SK-N-SH (cell line): ENCODE results near the gene COL23A1.

Experiments
- CHD2 ChIP-seq: fragments of 150-350 bp; IDR thresholded peaks from 2 replicates; pipeline ENCODE4 v1.6.1; 2018; ENCODE audit warnings: low read length; ENCODE audit not compliant: partially characterized antibody
- CTCF ChIP-seq: fragments of 200-600 bp; sonication (generic); IDR thresholded peaks from 2 replicates; pipeline ENCODE4 v1.6.1; 2017; ENCODE audit warnings: antibody characterized with exemption, mild to moderate bottlenecking, moderate library complexity
- EP300 ChIP-seq, 2 experiments: IDR thresholded peaks; 2 replicates each; pipeline versions ENCODE4 v1.4.0 to v1.6.1; 2012; ENCODE audit warnings: borderline replicate concordance in 1 of 2, low read depth in 1 of 2, low read length in 1 of 2
- GABPA ChIP-seq: IDR thresholded peaks from 2 replicates; pipeline ENCODE4 v1.4.0; 2012; ENCODE audit warnings: low read depth, mild to moderate bottlenecking
- MAX ChIP-seq: IDR thresholded peaks from 2 replicates; pipeline ENCODE4 v1.4.0; 2012; ENCODE audit warnings: low read depth
- NRF1 ChIP-seq: IDR thresholded peaks from 2 replicates; pipeline ENCODE4 v1.6.1; 2012; ENCODE audit warnings: low read depth, mild to moderate bottlenecking, low read length
- REST ChIP-seq: IDR thresholded peaks from 2 replicates; pipeline ENCODE4 v1.6.1; 2012; ENCODE audit warnings: mild to moderate bottlenecking, low read depth, low read length, moderate library complexity
- SIN3A ChIP-seq: IDR thresholded peaks from 2 replicates; pipeline ENCODE4 v1.6.1; 2012; ENCODE audit warnings: low read depth, mild to moderate bottlenecking, low read length, moderate library complexity, borderline replicate concordance
- TAF1 ChIP-seq: IDR thresholded peaks from 2 replicates; pipeline ENCODE4 v1.6.1; 2012; ENCODE audit warnings: low read depth, mild to moderate bottlenecking, low read length, moderate library complexity, borderline replicate concordance

DNA sequence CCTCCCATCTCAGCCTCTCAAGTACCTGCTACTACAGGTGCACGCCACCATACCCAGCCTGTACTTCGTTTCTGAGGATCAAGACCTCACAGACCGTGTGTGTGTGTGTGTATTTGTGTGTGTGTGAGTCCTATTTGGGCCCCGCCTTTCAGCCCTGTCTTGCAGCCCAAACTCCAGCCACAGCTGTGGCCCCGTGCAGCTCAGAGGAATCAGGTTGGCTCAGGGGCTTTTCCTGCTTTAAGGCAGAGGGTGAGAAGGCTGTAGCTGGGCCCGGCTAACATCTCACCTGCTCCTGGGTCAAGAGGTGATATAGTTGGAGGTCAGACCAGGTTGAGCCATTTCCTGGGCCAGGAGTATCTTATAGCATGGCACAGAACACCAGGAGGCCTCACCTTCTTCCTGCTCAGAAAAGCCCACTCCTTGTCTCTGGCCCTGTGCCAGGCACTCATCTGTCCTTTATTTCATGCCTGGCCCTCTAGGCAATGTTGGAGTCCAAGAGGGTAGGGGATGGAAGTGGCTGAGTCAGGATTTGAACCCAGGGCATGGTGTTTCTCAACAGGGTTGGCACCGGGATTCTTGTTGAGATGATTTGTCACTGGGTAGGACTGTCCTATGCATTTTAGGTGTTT is 356.0 kb downstream of the COL23A1 start:
- TF ChIP-seq SIN3A (no peak), MAX (no peak), GABPA (no peak), NRF1 (no peak), CTCF (no peak), REST (no peak), EP300 (IDR thresholded peaks at IDR 0.05; ENCODE audit: borderline replicate concordance in 1 of 2, low read depth in 1 of 2, low read length in 1 of 2) (no peak), CHD2 (no peak), TAF1 (no peak)
